Measurements from ENCODE around the gene FNBP1.

FNBP1 gene

DNA sequence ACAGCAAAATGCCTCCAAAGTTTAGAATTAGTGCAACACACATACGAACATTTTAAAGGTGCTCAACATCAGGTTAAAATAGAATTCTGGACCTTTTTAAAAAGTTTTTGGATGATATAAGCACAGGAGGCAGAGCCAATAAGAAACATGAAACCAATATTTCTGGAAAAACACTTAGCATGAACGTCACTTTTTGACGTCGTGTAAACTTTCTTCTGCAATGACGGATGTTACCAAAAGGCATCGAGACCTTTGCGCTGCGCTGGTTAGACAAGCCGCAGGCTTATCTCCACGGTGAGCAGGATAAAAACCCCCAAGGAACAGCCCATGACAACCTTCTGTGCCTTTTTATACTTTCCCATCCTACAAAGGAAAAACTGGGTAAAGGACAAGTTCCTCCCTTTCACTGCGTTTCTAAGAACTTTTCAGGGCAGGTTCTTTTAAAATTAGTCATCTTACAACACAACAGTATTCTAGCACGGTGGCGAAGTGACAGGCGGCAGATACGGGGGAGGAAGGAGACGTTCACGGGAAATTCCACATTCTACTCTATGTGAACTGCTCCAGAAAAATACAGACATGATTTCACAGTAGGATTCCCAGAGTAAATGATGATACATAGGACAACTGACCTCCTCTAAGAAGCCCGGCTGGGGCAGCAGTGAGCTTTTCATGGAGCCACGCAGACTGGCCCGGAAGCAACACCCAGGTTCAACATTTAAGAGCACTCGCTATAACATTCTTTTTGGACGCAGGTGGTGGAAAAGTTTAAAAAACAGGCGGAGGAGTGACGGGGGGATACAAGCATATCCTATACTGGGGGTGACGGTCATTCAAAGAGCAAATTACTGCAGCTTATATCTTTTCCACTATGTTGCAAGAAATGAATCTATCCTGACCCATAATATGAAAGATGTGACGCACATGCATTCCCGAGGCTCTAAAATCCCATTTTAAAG, 155.4 kb downstream of the FNBP1 start:
- H3K27ac ChIP-seq (ENCODE audit: low read depth, low read length) = peak overlapping the region; percentile 97

DNA sequence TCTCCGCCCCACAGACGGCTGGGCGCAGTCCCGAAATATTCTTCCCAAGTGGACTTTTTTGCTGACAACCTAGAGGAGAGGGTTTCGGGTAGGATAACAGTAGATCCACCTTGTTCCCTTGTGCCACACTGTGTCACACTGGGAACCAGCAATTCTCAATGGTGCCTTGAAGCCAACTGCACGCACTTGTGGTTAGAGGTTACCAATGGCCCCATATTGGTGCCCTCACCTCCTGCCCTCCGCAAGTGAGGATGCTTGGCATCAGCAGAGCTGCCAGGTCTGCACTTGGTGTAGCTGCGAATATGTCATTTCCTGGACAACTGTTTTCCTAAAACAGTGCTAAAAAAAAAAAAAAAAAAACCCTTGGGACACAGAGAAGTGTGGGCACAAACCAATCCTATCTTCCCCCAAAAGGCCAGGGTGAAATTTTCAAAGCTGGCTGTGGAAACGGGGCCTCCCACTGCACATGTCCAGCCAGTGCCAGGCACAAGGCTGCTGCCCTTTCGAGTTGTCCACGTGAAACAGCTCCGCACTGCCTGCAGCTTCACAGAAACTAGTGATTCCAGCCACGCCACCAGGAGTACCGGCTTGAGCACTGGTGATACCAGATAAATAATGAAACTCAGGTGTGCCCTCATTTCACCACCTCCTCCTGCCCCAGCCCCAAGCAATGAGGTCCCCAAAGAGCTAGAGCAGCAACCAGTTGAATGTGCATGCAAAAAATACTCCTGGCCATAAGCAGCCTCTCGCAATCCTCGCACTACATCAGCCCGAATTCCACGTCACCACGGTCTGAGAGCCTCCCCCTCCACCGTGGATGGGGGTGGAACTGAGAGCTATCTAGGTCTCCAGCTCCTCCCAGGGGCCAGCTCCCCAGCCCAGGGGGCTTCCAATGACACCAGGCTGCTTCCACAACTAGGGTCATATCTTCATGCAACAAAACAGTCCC, 156.5 kb downstream of the FNBP1 start:
- peak overlapping the region; percentile 30 for H3K4me3 ChIP-seq (ENCODE audit: insufficient read depth, low read length, poor library complexity, severe bottlenecking)
- peak overlapping the region; percentile 97 for H3K27ac ChIP-seq (ENCODE audit: low read depth, low read length)

More for the DNA sequence above, 155.4 kb downstream of the FNBP1 start:
- no peaks in the 10 kb centered on the region for H3K27me3 ChIP-seq (ENCODE audit: low read length)
- H3K36me3 ChIP-seq (ENCODE audit: low read length) = peaks cover 4% of the 10 kb centered on the region; the same call in 1 of the 2 replicates
- H3K9me3 ChIP-seq (ENCODE audit: insufficient read depth, low read length) = no peaks in the 10 kb centered on the region
- peak overlapping the region; percentile 69 for H3K4me2 ChIP-seq (ENCODE audit: low read depth, low read length, poor library complexity, severe bottlenecking)
- no peaks in the 10 kb centered on the region for H3K79me2 ChIP-seq (ENCODE audit: insufficient read depth, low read length)
- H3K9ac ChIP-seq (ENCODE audit: low read length) = peak overlapping the region; percentile 64
- H3K4me3 ChIP-seq (ENCODE audit: insufficient read depth, low read length, poor library complexity, severe bottlenecking) = peak overlapping the region; percentile 30
- no peaks in the 10 kb centered on the region for H4K20me1 ChIP-seq (ENCODE audit: low read depth, low read length)
- TF ChIP-seq, protein P1, sequence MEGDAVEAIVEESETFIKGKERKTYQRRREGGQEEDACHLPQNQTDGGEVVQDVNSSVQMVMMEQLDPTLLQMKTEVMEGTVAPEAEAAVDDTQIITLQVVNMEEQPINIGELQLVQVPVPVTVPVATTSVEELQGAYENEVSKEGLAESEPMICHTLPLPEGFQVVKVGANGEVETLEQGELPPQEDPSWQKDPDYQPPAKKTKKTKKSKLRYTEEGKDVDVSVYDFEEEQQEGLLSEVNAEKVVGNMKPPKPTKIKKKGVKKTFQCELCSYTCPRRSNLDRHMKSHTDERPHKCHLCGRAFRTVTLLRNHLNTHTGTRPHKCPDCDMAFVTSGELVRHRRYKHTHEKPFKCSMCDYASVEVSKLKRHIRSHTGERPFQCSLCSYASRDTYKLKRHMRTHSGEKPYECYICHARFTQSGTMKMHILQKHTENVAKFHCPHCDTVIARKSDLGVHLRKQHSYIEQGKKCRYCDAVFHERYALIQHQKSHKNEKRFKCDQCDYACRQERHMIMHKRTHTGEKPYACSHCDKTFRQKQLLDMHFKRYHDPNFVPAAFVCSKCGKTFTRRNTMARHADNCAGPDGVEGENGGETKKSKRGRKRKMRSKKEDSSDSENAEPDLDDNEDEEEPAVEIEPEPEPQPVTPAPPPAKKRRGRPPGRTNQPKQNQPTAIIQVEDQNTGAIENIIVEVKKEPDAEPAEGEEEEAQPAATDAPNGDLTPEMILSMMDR (IDR thresholded peaks at IDR 0.05; ENCODE audit: insufficient read depth, low read length, poor library complexity, severe bottlenecking) = no peak
- TF ChIP-seq EZH2phosphoT487 (conservative IDR thresholded peaks at IDR 0.05; ENCODE audit: low read length) = no peak
- H3K9me2 ChIP-seq (replicated peaks; ENCODE audit: insufficient read depth, low read length) = no peaks in the 10 kb centered on the region
- H2AFZ ChIP-seq (ENCODE audit: low read depth, low read length, severe bottlenecking) = no peak overlapping the region
- peaks cover 60% of the 10 kb centered on the region for H3F3A ChIP-seq (ENCODE audit: insufficient read depth)

DNA sequence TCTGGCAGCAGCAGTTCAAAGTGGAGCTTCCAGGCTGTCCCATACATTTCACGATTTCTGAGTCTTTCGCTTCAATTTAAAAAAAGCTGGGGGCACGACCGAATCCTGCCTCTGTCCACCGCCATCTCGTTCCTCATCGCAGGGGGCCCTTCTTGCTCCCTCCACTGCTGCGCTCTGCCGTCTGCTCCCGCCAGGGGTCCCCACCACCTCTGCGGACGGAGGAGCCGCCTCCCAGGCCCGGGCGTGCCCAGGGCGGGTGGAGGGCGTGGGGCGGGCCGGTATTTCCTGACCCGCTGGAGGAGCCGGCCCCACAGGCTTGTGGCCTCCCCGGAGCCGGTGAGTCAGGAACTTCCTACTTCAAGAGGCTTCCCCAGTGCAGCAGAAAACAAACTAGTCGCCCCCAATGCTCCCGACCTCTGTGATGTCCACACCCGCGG, 157.3 kb downstream of the FNBP1 start:
- TF ChIP-seq EZH2phosphoT487 (conservative IDR thresholded peaks at IDR 0.05; ENCODE audit: low read length) = no peak
- TF ChIP-seq, protein P1 (IDR thresholded peaks at IDR 0.05; ENCODE audit: insufficient read depth, low read length, poor library complexity, severe bottlenecking) = peak; percentile 93
- Histone ChIP-seq H2AFZ (ENCODE audit: low read depth, low read length, severe bottlenecking) (no peak overlapping the region), H3K27ac (ENCODE audit: low read depth, low read length) (peak overlapping the region; percentile 97)

More for the DNA sequence above, 156.5 kb downstream of the FNBP1 start:
- Histone ChIP-seq H4K20me1 (ENCODE audit: low read depth, low read length) (no peaks in the 10 kb centered on the region), H3F3A (ENCODE audit: insufficient read depth) (peaks cover 49% of the 10 kb centered on the region), H3K9ac (ENCODE audit: low read length) (peak overlapping the region; percentile 64), H3K9me3 (ENCODE audit: insufficient read depth, low read length) (no peaks in the 10 kb centered on the region), H3K36me3 (ENCODE audit: low read length) (peaks cover 4% of the 10 kb centered on the region; the same call in 1 of the 2 replicates), H3K27me3 (ENCODE audit: low read length) (no peaks in the 10 kb centered on the region), H3K9me2 (replicated peaks; ENCODE audit: insufficient read depth, low read length) (no peaks in the 10 kb centered on the region), H3K4me2 (ENCODE audit: low read depth, low read length, poor library complexity, severe bottlenecking) (peak overlapping the region; percentile 69), H3K79me2 (ENCODE audit: insufficient read depth, low read length) (no peaks in the 10 kb centered on the region), H2AFZ (ENCODE audit: low read depth, low read length, severe bottlenecking) (no peak overlapping the region)
- TF ChIP-seq EZH2phosphoT487 (conservative IDR thresholded peaks at IDR 0.05; ENCODE audit: low read length) = no peak
- TF ChIP-seq, protein P1 (IDR thresholded peaks at IDR 0.05; ENCODE audit: insufficient read depth, low read length, poor library complexity, severe bottlenecking) = no peak

More for the DNA sequence above, 157.3 kb downstream of the FNBP1 start:
- Histone ChIP-seq H3K36me3 (ENCODE audit: low read length) (peaks cover 4% of the 10 kb centered on the region; the same call in 1 of the 2 replicates), H4K20me1 (ENCODE audit: low read depth, low read length) (no peaks in the 10 kb centered on the region), H3K4me2 (ENCODE audit: low read depth, low read length, poor library complexity, severe bottlenecking) (peak overlapping the region; percentile 69), H3K4me3 (ENCODE audit: insufficient read depth, low read length, poor library complexity, severe bottlenecking) (peak overlapping the region; percentile 32), H3K79me2 (ENCODE audit: insufficient read depth, low read length) (no peaks in the 10 kb centered on the region), H3K9me3 (ENCODE audit: insufficient read depth, low read length) (no peaks in the 10 kb centered on the region), H3K9me2 (replicated peaks; ENCODE audit: insufficient read depth, low read length) (no peaks in the 10 kb centered on the region), H3K9ac (ENCODE audit: low read length) (peak overlapping the region; percentile 64), H3K27me3 (ENCODE audit: low read length) (no peaks in the 10 kb centered on the region), H3F3A (ENCODE audit: insufficient read depth) (peaks cover 43% of the 10 kb centered on the region)
